A549 (cell line): Measurements from ENCODE around the gene PRDM5. TPM values are rescaled to one million over a fixed set of nuclear protein-coding genes. Genes with fewer than 3 reads are reported as not detected.

Source experiments
- ATAC-seq, 2 experiments: fragments of 200-7000 bp in 1 of 2; fragments of >200 bp in 1 of 2; cut with Nextera tagmentation in 1 of 2; cut with Tn5 transposase in 1 of 2; 3 replicates each; pipeline versions ENCODE4 v1.8.0 to v1.9.1; 2018 to 2020; ENCODE audit warnings: mild to moderate bottlenecking in 1 of 2, moderate library complexity in 1 of 2
- CTCF ChIA-PET: fragments of 300-600 bp; sonication (Branson Sonifier 250); formaldehyde crosslinking; extraction: SDS; loops from one replicate; lab custom pipeline; 2021; ENCODE audit warnings: antibody characterized with exemption, inconsistent platforms; lab: Yijun Ruan, JAX
- POLR2A ChIA-PET: fragments of 350-600 bp; formaldehyde crosslinking; extraction: SDS; loops from one replicate; lab custom pipeline; 2021; ENCODE audit warnings: antibody characterized with exemption, inconsistent platforms; lab: Yijun Ruan, JAX
- DNase-seq, 2 experiments: peaks; one replicate each; pipeline versions ENCODE4 v3.0.0 to v3.0.0-alpha.2; 2011 to 2016; ENCODE audit warnings: low read depth in 1 of 2, low spot score in 1 of 2
- FAIRE-seq: peaks from 2 replicates; lab custom pipeline; 2011; peaks lifted over from hg19 to GRCh38; lab: Jason Lieb, UNC
- H3K27ac ChIP-seq, 2 experiments: fragments of >200 bp; sonication (Bioruptor Twin); formaldehyde crosslinking; 3 replicates each; pipeline ENCODE4 v1.5.1; 2016 to 2017
- H3K4me1 ChIP-seq: fragments of >200 bp; sonication (Bioruptor Twin); formaldehyde crosslinking; 3 replicates; pipeline ENCODE4 v1.6.1; 2016
- H3K4me2 ChIP-seq: fragments of >200 bp; sonication (Bioruptor Twin); formaldehyde crosslinking; 3 replicates; pipeline ENCODE4 v1.6.1; 2016
- H3K4me3 ChIP-seq: fragments of >200 bp; sonication (Bioruptor Twin); formaldehyde crosslinking; 3 replicates; pipeline ENCODE4 v1.5.1; 2016
- H3K9me3 ChIP-seq: fragments of >200 bp; sonication (Bioruptor Twin); formaldehyde crosslinking; 3 replicates; pipeline ENCODE4 v1.6.1; 2016
- ATOH8 ChIP-seq: fragments of 250-450 bp; sonication (Bioruptor Pico); IDR thresholded peaks from 2 replicates; pipeline ENCODE4 v1.5.0; 2020; ENCODE audit warnings: low read depth, mild to moderate bottlenecking, moderate library complexity
- BCL3 ChIP-seq: fragments of >200 bp; sonication (Bioruptor Twin); formaldehyde crosslinking; IDR thresholded peaks from 3 replicates; pipeline ENCODE4 v1.6.1; 2016
- BHLHE40 ChIP-seq: IDR thresholded peaks from 2 replicates; pipeline ENCODE4 v1.6.1; 2012; ENCODE audit warnings: low read depth, low read length, inconsistent platforms
- CHD4 ChIP-seq: fragments of 200-600 bp; sonication (generic); IDR thresholded peaks from 2 replicates; pipeline ENCODE4 v1.6.1; 2016; ENCODE audit warnings: antibody characterized with exemption, mild to moderate bottlenecking, borderline replicate concordance
- E2F6 ChIP-seq: IDR thresholded peaks from 2 replicates; pipeline ENCODE4 v1.6.1; 2012; ENCODE audit warnings: low read depth, borderline replicate concordance
- FOXS1 ChIP-seq: fragments of 250-450 bp; sonication (Bioruptor Pico); IDR thresholded peaks from 2 replicates; pipeline ENCODE4 v1.5.0; 2020; ENCODE audit warnings: mild to moderate bottlenecking, moderate library complexity
- GATA3 ChIP-seq: IDR thresholded peaks from 2 replicates; pipeline ENCODE4 v1.6.1; 2012; ENCODE audit warnings: borderline replicate concordance
- HES2 ChIP-seq: fragments of >200 bp; sonication (Bioruptor Twin); formaldehyde crosslinking; IDR thresholded peaks from 2 replicates; pipeline ENCODE4 v1.6.1; 2016
- HOXA7 ChIP-seq: fragments of 250-450 bp; sonication (Bioruptor Pico); IDR thresholded peaks from 2 replicates; pipeline ENCODE4 v1.5.0; 2020; ENCODE audit warnings: mild to moderate bottlenecking, moderate library complexity
- MAX ChIP-seq: IDR thresholded peaks from 2 replicates; pipeline ENCODE4 v1.6.1; 2012
- NR3C1 ChIP-seq: fragments of >200 bp; sonication (Bioruptor Twin); formaldehyde crosslinking; IDR thresholded peaks from 3 replicates; pipeline ENCODE4 v1.6.1; 2017
- PHF8 ChIP-seq: fragments of 200-600 bp; sonication (generic); IDR thresholded peaks from 2 replicates; pipeline ENCODE4 v1.6.1; 2016; ENCODE audit warnings: low read depth, mild to moderate bottlenecking, antibody characterized with exemption, moderate library complexity, borderline replicate concordance
- POLR2A ChIP-seq: IDR thresholded peaks from 2 replicates; pipeline ENCODE4 v1.6.1; 2012; ENCODE audit warnings: mild to moderate bottlenecking, low read length
- POLR2AphosphoS2 ChIP-seq: conservative IDR thresholded peaks from 2 replicates; pipeline ENCODE4 v1.6.1; 2012; ENCODE audit warnings: low read length, improper control_type of control experiment, inconsistent platforms
- RAD21 ChIP-seq, 2 experiments: fragments of >200 bp in 1 of 2; sonication (Bioruptor Twin) in 1 of 2; formaldehyde crosslinking in 1 of 2; IDR thresholded peaks in 1 of 2; conservative IDR thresholded peaks in 1 of 2; 2 replicates in 1 of 2; 3 replicates in 1 of 2; pipeline ENCODE4 v1.6.1; 2012 to 2018; ENCODE audit warnings: inconsistent platforms in 1 of 2
- RARB ChIP-seq: fragments of 250-450 bp; sonication (Bioruptor Pico); IDR thresholded peaks from 2 replicates; pipeline ENCODE4 v1.8.0; 2021; ENCODE audit warnings: mild to moderate bottlenecking, moderate library complexity
- SREBF2 ChIP-seq: fragments of 450-650 bp; IDR thresholded peaks from 2 replicates; pipeline ENCODE4 v1.6.1; 2014; ENCODE audit warnings: mild to moderate bottlenecking, moderate library complexity
- TFCP2L1 ChIP-seq: fragments of 250-450 bp; sonication (Bioruptor Pico); IDR thresholded peaks from 2 replicates; pipeline ENCODE4 v1.5.0; 2021; ENCODE audit warnings: mild to moderate bottlenecking
- ZFP36 ChIP-seq: fragments of 450-650 bp; IDR thresholded peaks from 2 replicates; pipeline ENCODE4 v1.6.1; 2014; ENCODE audit warnings: borderline replicate concordance; ENCODE audit not compliant: partially characterized antibody
- ZSCAN20 ChIP-seq: fragments of 250-450 bp; sonication (Bioruptor Pico); IDR thresholded peaks from 2 replicates; pipeline ENCODE4 v1.8.0; 2022; ENCODE audit warnings: mild to moderate bottlenecking, moderate library complexity
- WGBS: methylation state at CpG from one replicate; pipeline ENCODE4 v1.1.6; 2017; ENCODE audit errors: missing lambda C conversion rate; 5-methylcytosine and 5-hydroxymethylcytosine counted together
- polyA plus RNA-seq, 4 experiments: library from polyadenylated mRNA; depleted of rRNA in 3 of 4; stranded (reverse); fragments of >200 nt; fragmentation: RNase III in 1 of 4; extraction: RNeasy Plus Mini Kit Qiagen cat#74134 plus additional on column Dnase treatment in 1 of 4; gene quantifications; 2 replicates in 3 of 4; 3 replicates in 1 of 4; pipeline ENCODE4 v1.2.3, GENCODE V29; 2011 to 2017
- TF ChIP-seq, protein P1 (sequence below): IDR thresholded peaks from 2 replicates; pipeline ENCODE4 v1.6.1; 2012

The PRDM5 gene
- polyA plus RNA-seq, 2 of the 4 experiments (the other 2 are of a cell fraction), result 6.5 to 12.9 TPM

- ATAC-seq, result no peak
Observed at GRCh38 chr4:120691106-120691505, 231.4 kb downstream of the PRDM5 start.

GRCh38 chr4:120688791-120689190 lies 233.7 kb downstream of the PRDM5 start:
- no peak overlapping the region for H3K4me2 ChIP-seq
- ATAC-seq (no peak), DNase-seq (no peak), FAIRE-seq (no peak)
- CTCF ChIA-PET, result no interaction called here
- no peaks in the 10 kb centered on the region for H3K9me3 ChIP-seq
- peaks cover 22% of the 10 kb centered on the region for H3K4me1 ChIP-seq
- TF ChIP-seq SREBF2, result no peak
- no peak for TF ChIP-seq MAX
- TF ChIP-seq BHLHE40, result no peak
- no peak for TF ChIP-seq HES2
- TF ChIP-seq RAD21 (conservative IDR thresholded peaks at IDR 0.05 in 1 of 2, IDR thresholded peaks at IDR 0.05 in 1 of 2), result no peak
- no peak for TF ChIP-seq POLR2A
- TF ChIP-seq, protein P1, sequence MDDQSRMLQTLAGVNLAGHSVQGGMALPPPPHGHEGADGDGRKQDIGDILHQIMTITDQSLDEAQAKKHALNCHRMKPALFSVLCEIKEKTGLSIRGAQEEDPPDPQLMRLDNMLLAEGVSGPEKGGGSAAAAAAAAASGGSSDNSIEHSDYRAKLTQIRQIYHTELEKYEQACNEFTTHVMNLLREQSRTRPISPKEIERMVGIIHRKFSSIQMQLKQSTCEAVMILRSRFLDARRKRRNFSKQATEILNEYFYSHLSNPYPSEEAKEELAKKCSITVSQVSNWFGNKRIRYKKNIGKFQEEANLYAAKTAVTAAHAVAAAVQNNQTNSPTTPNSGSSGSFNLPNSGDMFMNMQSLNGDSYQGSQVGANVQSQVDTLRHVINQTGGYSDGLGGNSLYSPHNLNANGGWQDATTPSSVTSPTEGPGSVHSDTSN, result no peak
- no peak for TF ChIP-seq ZSCAN20 (CRISPR knock-in tag)
- TF ChIP-seq BCL3, result no peak
- no peak for TF ChIP-seq PHF8
- no peak for TF ChIP-seq FOXS1 (CRISPR knock-in tag)
- no peak for TF ChIP-seq HOXA7 (CRISPR knock-in tag)
- TF ChIP-seq ZFP36, result no peak
- POLR2A ChIA-PET, result no interaction called here
- no peak overlapping the region for H3K27ac ChIP-seq
- no peak overlapping the region for H3K4me3 ChIP-seq
- 87% methylated on average over 3 of the region's 3 CpGs for WGBS

More at GRCh38 chr4:120691106-120691505, 231.4 kb downstream of the PRDM5 start:
- Histone ChIP-seq H3K9me3 (no peaks in the 10 kb centered on the region), H3K27ac (no peak overlapping the region), H3K4me2 (no peak overlapping the region), H3K4me3 (no peak overlapping the region), H3K4me1 (peaks cover 39% of the 10 kb centered on the region)
- TF ChIP-seq RARB (CRISPR knock-in tag), result no peak
- TF ChIP-seq TFCP2L1 (CRISPR knock-in tag), result no peak
- TF ChIP-seq E2F6, result no peak
- TF ChIP-seq NR3C1, result no peak
- POLR2A ChIA-PET, result no interaction called here
- CTCF ChIA-PET, result no interaction called here
- DNase-seq (no peak), FAIRE-seq (no peak)

DNA sequence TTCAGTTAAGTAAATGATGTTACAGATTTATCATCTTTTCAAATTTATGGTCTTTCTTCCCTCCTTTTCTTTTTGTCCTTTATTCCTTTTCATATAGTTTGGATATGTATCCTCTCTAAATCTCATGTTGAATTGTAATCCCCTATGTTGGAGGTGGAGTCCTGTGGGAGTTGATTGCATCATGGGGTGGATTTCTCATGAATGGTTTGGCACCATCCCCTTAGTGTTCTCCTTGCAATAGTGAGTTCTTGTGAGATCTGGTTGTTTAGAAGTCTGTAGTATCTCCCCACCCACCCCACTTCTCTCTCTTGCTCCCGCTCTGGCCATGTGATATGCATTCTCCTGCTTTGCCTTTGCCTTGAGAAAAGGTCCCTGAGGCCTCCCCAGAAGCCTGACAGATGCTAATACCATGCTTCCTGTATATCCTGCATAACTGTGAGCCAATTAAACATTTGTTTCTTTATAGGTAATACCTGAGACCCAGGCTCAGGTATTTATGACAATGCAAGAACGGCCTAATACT lies 236.7 kb downstream of the PRDM5 start:
- POLR2A ChIA-PET, result no interaction called here
- Histone ChIP-seq H3K9me3 (no peaks in the 10 kb centered on the region), H3K27ac (no peak overlapping the region), H3K4me1 (no peaks in the 10 kb centered on the region), H3K4me3 (no peak overlapping the region), H3K4me2 (no peak overlapping the region)
- DNase-seq, result no peak
- CTCF ChIA-PET, result no interaction called here
- no peak for ATAC-seq
- no peak for FAIRE-seq
- 82% methylated on average over 2 of the region's 2 CpGs for WGBS
- TF ChIP-seq HES2, result no peak
- no peak for TF ChIP-seq GATA3
- no peak for TF ChIP-seq POLR2AphosphoS2
- no peak for TF ChIP-seq ATOH8
- TF ChIP-seq CHD4, result no peak
- no peak for TF ChIP-seq BHLHE40
